NCI-H1436 (cell line): ENCODE data around the gene EMC10.

ENCODE experiments used
- DNase-seq: peaks from one replicate; lab custom pipeline; 2025; lab: John Stamatoyannopoulos, UW

Gene EMC10

GRCh38 chr19:50496189-50497021, 20.1 kb downstream of the EMC10 start:
- DNase-seq, result no peak

- DNase-seq, result no peak
These were observed 20.7 kb downstream of the EMC10 start for GRCh38 chr19:50497022-50497405.

GRCh38 chr19:50498219-50499056, 22.1 kb downstream of the EMC10 start:
- DNase-seq, result no peak

- DNase-seq, result peak; percentile 18
These were observed 23.9 kb downstream of the EMC10 start for GRCh38 chr19:50500060-50500752.

GRCh38 chr19:50500753-50501151, 24.4 kb downstream of the EMC10 start:
- DNase-seq, result no peak

GRCh38 chr19:50501186-50501567, 24.9 kb downstream of the EMC10 start:
- no peak for DNase-seq

- DNase-seq, result no peak
These were observed 25.5 kb downstream of the EMC10 start for GRCh38 chr19:50501568-50502475.

- DNase-seq, result no peak
These were observed 29.7 kb downstream of the EMC10 start for GRCh38 chr19:50505856-50506611.

- no peak for DNase-seq
These were observed 30.4 kb downstream of the EMC10 start for GRCh38 chr19:50506700-50507099.

- no peak for DNase-seq
These were observed 31.1 kb downstream of the EMC10 start for GRCh38 chr19:50507376-50507775.

GRCh38 chr19:50508843-50509190, 32.5 kb downstream of the EMC10 start:
- DNase-seq, result no peak

- DNase-seq, result no peak
These were observed 33.1 kb downstream of the EMC10 start for GRCh38 chr19:50509366-50509765.

GRCh38 chr19:50510121-50510670, 33.9 kb downstream of the EMC10 start:
- no peak for DNase-seq

GRCh38 chr19:50510700-50511068, 34.4 kb downstream of the EMC10 start:
- DNase-seq, result peak; percentile 97

GRCh38 chr19:50511069-50511822, 34.9 kb downstream of the EMC10 start, which contains the start of gene JOSD2:
Gene JOSD2, minus strand, starts transcription at chr19:50511191. Its CDS starts 760 bp downstream, at chr19:50510431.
- peak; percentile 100 for DNase-seq

GRCh38 chr19:50512112-50512998, 36.0 kb downstream of the EMC10 start:
- no peak for DNase-seq

- DNase-seq, result no peak
These were observed 36.9 kb downstream of the EMC10 start for GRCh38 chr19:50512999-50513745.
